Stimulated activated effector memory CD8-positive, alpha-beta T cell treated with anti-CD3 and anti-CD28 coated beads, Interleukin-12 subunit alpha, Interleukin-12 subunit beta, amount 100 ng/mL, for 72 hours (primary cell): ENCODE data around the gene PIP4K2A.
A peak's percentile ranks its signal among the peaks of the same experiment; 100 is the strongest.
"Not testable (repeated sequence)": the region's sequence is repeated elsewhere in the genome, so short reads cannot be mapped to it uniquely, and the experiment has no call there.

Experiments used
- ATAC-seq: fragments of 150-1000 bp; cut with Tn5 transposase; 2 replicates; pipeline ENCODE4 v1.10.0; 2021
- DNase-seq, 2 donors: peaks; one replicate each; pipeline ENCODE4 v3.0.0; 2021 to 2022; ENCODE audit warnings: low spot score in 2 of 2
- H3K27ac Mint-ChIP-seq: one replicate; pipeline ENCODE4 v1.8.0; 2022; ENCODE audit warnings: mild to moderate bottlenecking, mixed read lengths
- H3K36me3 Mint-ChIP-seq: one replicate; pipeline ENCODE4 v1.8.0; 2022; ENCODE audit warnings: mild to moderate bottlenecking, mixed read lengths
- H3K4me1 Mint-ChIP-seq: one replicate; pipeline ENCODE4 v1.8.0; 2022; ENCODE audit warnings: mixed read lengths
- H3K4me3 Mint-ChIP-seq: one replicate; pipeline ENCODE4 v1.8.0; 2022; ENCODE audit warnings: mild to moderate bottlenecking, mixed read lengths
- H3K9me3 Mint-ChIP-seq: one replicate; pipeline ENCODE4 v1.8.0; 2022; ENCODE audit warnings: mixed read lengths

The PIP4K2A gene

DNA sequence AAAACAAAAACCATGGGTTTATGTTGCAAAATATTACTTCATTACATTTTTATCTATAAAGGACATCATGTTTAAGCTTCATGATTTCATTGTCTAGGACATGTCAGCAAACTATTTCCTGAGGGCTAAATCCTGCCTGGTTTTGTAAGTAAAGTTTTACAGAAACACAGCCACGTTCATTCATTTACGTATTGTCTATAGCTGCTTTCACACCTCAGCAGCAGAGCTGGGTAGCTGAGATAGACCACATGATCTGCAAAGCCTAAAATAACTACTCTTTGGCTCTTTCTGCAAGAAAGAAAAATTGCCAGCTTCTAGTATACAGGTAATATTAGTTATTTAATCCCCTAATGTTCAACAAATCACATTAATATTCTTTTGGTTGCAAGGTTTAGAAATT lies 12.7 kb upstream of the PIP4K2A start:
- Mint-ChIP-seq H3K4me1 (peaks cover 21% of the 10 kb centered on the region), H3K36me3 (no peaks in the 10 kb centered on the region), H3K27ac (no peak overlapping the region), H3K9me3 (no peaks in the 10 kb centered on the region), H3K4me3 (no peak overlapping the region)
- DNase-seq: no peak
- ATAC-seq: no peak

- ATAC-seq: no peak
- no peaks in the 10 kb centered on the region for H3K9me3 Mint-ChIP-seq
- peaks cover 28% of the 10 kb centered on the region for H3K4me1 Mint-ChIP-seq
These were observed 10.4 kb upstream of the PIP4K2A start for GRCh38 chr10:22724773-22725172.

DNA sequence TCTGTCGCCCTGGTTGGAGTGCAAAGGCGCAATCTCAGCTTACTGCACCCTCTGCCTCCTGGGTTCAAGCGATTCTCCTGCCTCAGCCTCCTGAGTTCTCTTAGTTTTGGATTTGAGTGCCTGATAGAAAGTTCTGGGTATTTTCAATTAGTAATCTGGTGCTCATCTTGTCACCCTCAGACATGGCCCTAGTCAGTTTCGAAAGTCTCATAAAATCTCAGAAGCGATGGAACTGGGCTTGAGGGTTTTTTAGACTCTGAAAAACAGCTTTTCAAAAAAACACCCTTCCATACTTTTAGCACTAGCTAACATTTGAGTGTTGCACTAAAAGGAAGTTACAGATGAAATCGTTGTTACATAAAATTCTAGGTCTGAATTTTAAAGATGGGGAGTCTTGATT lies 9.4 kb upstream of the PIP4K2A start:
- DNase-seq: no peak
- Mint-ChIP-seq H3K36me3 (no peaks in the 10 kb centered on the region), H3K27ac (peak overlapping the region; percentile 58), H3K4me1 (peaks cover 28% of the 10 kb centered on the region), H3K4me3 (no peak overlapping the region), H3K9me3 (no peaks in the 10 kb centered on the region)
- ATAC-seq: peak; percentile 50

More at GRCh38 chr10:22724773-22725172, 10.4 kb upstream of the PIP4K2A start:
- Mint-ChIP-seq H3K27ac (no peak overlapping the region), H3K36me3 (no peaks in the 10 kb centered on the region), H3K4me3 (no peak overlapping the region)
- DNase-seq: no peak

DNA sequence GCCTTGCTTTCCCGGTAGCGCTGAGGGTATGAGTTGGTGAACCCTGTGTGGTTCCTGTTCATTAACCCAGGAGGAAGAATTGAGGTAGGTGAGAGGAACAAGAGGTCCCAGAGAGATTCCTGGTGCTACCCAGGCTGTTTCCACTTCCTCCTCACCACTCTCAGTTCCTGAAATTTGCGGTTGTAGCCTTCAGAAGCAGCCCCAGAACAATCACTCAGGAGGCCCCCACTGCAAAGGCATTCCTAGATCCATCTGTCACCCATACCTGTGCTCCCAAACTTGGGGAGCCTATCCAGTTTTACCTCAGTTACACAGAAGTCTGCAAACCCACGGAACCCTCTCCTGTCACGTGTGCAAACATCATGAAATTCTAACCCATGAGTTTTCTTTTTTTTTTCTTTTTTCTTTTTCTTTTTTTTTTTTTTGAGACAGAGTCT lies 9.0 kb upstream of the PIP4K2A start:
- H3K36me3 Mint-ChIP-seq: no peaks in the 10 kb centered on the region
- ATAC-seq (no peak), DNase-seq (no peak)
- H3K4me1 Mint-ChIP-seq: peaks cover 28% of the 10 kb centered on the region
- no peaks in the 10 kb centered on the region for H3K9me3 Mint-ChIP-seq
- peak overlapping the region; percentile 58 for H3K27ac Mint-ChIP-seq
- H3K4me3 Mint-ChIP-seq: no peak overlapping the region

DNA sequence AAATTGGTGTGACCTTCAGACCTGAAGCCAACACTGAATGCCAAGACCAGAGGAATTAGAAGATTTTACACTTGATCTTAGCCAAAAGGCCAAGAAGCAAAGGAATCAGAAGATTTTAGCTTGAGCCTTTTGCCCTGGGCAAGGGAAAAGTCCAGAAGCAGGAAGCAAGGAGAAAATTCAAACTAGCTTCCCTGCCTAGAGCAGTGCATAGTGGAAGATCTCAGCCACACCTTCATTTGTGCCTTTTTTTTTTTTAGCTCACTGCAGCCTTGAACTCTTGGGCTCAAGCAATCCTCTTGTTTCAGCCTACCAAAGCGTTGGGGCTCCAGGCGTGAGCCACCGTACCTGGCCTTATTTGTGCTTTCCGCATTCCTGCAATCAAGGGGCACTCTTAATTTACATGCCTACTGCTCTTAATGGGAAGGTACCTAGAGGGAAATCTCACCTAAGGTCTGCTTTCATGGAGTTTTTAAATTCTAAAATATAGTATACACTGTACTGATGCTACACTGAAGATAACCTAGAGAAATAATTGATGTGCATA lies 8.3 kb upstream of the PIP4K2A start:
- no peaks in the 10 kb centered on the region for H3K9me3 Mint-ChIP-seq
- ATAC-seq (no peak), DNase-seq (no peak)
- no peak overlapping the region for H3K4me3 Mint-ChIP-seq
- H3K36me3 Mint-ChIP-seq: no peaks in the 10 kb centered on the region
- peak overlapping the region; percentile 58 for H3K27ac Mint-ChIP-seq
- H3K4me1 Mint-ChIP-seq: peaks cover 28% of the 10 kb centered on the region

GRCh38 chr10:22720667-22721066 lies 6.3 kb upstream of the PIP4K2A start:
- DNase-seq (no peak), ATAC-seq (no peak)
- Mint-ChIP-seq H3K4me3 (no peak overlapping the region), H3K36me3 (no peaks in the 10 kb centered on the region), H3K27ac (no peak overlapping the region), H3K9me3 (no peaks in the 10 kb centered on the region), H3K4me1 (peaks cover 21% of the 10 kb centered on the region)

GRCh38 chr10:22719406-22720042 lies 5.1 kb upstream of the PIP4K2A start:
- Mint-ChIP-seq H3K4me3 (no peak overlapping the region), H3K27ac (no peak overlapping the region), H3K4me1 (peaks cover 28% of the 10 kb centered on the region), H3K36me3 (no peaks in the 10 kb centered on the region), H3K9me3 (no peaks in the 10 kb centered on the region)
- no peak for ATAC-seq
- no peak for DNase-seq

DNA sequence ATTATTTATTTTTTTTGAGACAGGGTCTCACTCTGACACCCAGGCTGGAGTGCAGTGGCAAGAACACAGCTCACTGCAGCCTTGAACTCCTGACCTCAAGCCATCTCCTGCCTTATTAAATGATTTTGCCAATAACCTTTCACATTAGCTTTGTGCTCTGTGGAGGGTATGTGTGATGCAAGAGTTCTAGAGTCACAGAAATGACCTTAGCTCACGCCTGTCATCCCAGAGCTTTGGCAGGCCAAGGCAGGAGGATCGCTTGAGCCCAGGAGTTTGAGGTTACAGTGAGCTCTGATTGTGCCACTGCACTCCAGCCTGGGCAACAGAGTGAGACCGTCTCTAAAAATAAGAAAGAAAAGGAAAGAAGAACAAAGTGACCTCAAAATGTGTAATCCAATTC lies 4.3 kb upstream of the PIP4K2A start:
- peaks cover 20% of the 10 kb centered on the region for H3K4me1 Mint-ChIP-seq
- H3K9me3 Mint-ChIP-seq, H3K4me3 Mint-ChIP-seq, DNase-seq, H3K36me3 Mint-ChIP-seq, ATAC-seq, H3K27ac Mint-ChIP-seq: not testable (repeated sequence)

- H3K36me3 Mint-ChIP-seq: peaks cover 5% of the 10 kb centered on the region
- no peak for DNase-seq
- no peak overlapping the region for H3K4me3 Mint-ChIP-seq
- H3K4me1 Mint-ChIP-seq: peaks cover 14% of the 10 kb centered on the region
- ATAC-seq: no peak
- H3K9me3 Mint-ChIP-seq: no peaks in the 10 kb centered on the region
- H3K27ac Mint-ChIP-seq: no peak overlapping the region
These were observed 3.4 kb upstream of the PIP4K2A start for GRCh38 chr10:22717728-22718127.

- Mint-ChIP-seq H3K36me3 (peaks cover 5% of the 10 kb centered on the region), H3K9me3 (no peaks in the 10 kb centered on the region), H3K4me1 (peaks cover 14% of the 10 kb centered on the region), H3K4me3 (no peak overlapping the region), H3K27ac (no peak overlapping the region)
- no peak for DNase-seq
- no peak for ATAC-seq
These were observed 2.6 kb upstream of the PIP4K2A start for GRCh38 chr10:22716943-22717342.

- peaks cover 22% of the 10 kb centered on the region for H3K4me1 Mint-ChIP-seq
- DNase-seq (no peak), ATAC-seq (no peak)
- peak overlapping the region; percentile 81 for H3K4me3 Mint-ChIP-seq
- H3K27ac Mint-ChIP-seq: peak overlapping the region; percentile 75
- peaks cover 5% of the 10 kb centered on the region for H3K36me3 Mint-ChIP-seq
- H3K9me3 Mint-ChIP-seq: no peaks in the 10 kb centered on the region
These were observed 880 bp upstream of the PIP4K2A start for GRCh38 chr10:22715290-22715625.

GRCh38 chr10:22713853-22714478 lies 412 bp downstream of the PIP4K2A start:
- peak; percentile 44 for ATAC-seq
- H3K36me3 Mint-ChIP-seq: peaks cover 5% of the 10 kb centered on the region
- peak overlapping the region; percentile 81 for H3K4me3 Mint-ChIP-seq
- no peaks in the 10 kb centered on the region for H3K9me3 Mint-ChIP-seq
- H3K27ac Mint-ChIP-seq: peak overlapping the region; percentile 92
- H3K4me1 Mint-ChIP-seq: peaks cover 33% of the 10 kb centered on the region
- peak; percentile 22 to 74 for DNase-seq

GRCh38 chr10:22712956-22713852 lies 1.2 kb downstream of the PIP4K2A start:
- H3K4me1 Mint-ChIP-seq: peaks cover 41% of the 10 kb centered on the region
- ATAC-seq (peak; percentile 40), DNase-seq (peak; percentile 29 to 67)
- H3K9me3 Mint-ChIP-seq: no peaks in the 10 kb centered on the region
- H3K27ac Mint-ChIP-seq: peak overlapping the region; percentile 92
- H3K4me3 Mint-ChIP-seq: peak overlapping the region; percentile 81
- peaks cover 9% of the 10 kb centered on the region for H3K36me3 Mint-ChIP-seq

GRCh38 chr10:22712211-22712955 lies 2.0 kb downstream of the PIP4K2A start:
- ATAC-seq (peak; percentile 14), DNase-seq (no peak)
- H3K36me3 Mint-ChIP-seq: peaks cover 13% of the 10 kb centered on the region
- H3K9me3 Mint-ChIP-seq: no peaks in the 10 kb centered on the region
- H3K27ac Mint-ChIP-seq: peak overlapping the region; percentile 92
- H3K4me1 Mint-ChIP-seq: peaks cover 49% of the 10 kb centered on the region
- H3K4me3 Mint-ChIP-seq: peak overlapping the region; percentile 81

- Mint-ChIP-seq H3K4me3 (peak overlapping the region; percentile 81), H3K4me1 (peaks cover 55% of the 10 kb centered on the region), H3K36me3 (peaks cover 13% of the 10 kb centered on the region), H3K27ac (peak overlapping the region; percentile 92), H3K9me3 (peaks cover 2% of the 10 kb centered on the region)
- DNase-seq (no peak), ATAC-seq (no peak)
These were observed 3.0 kb downstream of the PIP4K2A start for GRCh38 chr10:22711373-22711772.
